OCI-LY1 (cell line): Measurements from ENCODE around the gene VCAN.

Source experiments
- H2AFZ ChIP-seq: fragments of 200-600 bp; sonication (generic), shearing (Covaris generic); 2 replicates; pipeline ENCODE4 v1.6.0; 2014; ENCODE audit warnings: antibody characterized with exemption, mild to moderate bottlenecking, low read length
- H3F3A ChIP-seq: fragments of 200-600 bp; sonication (generic), shearing (Covaris generic); 2 replicates; pipeline ENCODE4 v1.6.0; 2014; ENCODE audit warnings: mild to moderate bottlenecking, antibody characterized with exemption, low read length, moderate library complexity; ENCODE audit not compliant: insufficient read depth
- H3K27ac ChIP-seq: fragments of 200-600 bp; sonication (generic); 2 replicates; pipeline ENCODE4 v1.5.1; 2014; ENCODE audit warnings: low read length, mixed run types, mild to moderate bottlenecking, low read depth; ENCODE audit not compliant: poor library complexity, severe bottlenecking
- H3K27me3 ChIP-seq: fragments of 200-600 bp; sonication (generic); 2 replicates; pipeline ENCODE4 v1.6.0; 2014; ENCODE audit warnings: antibody characterized with exemption, mild to moderate bottlenecking, low read length, moderate library complexity; ENCODE audit not compliant: insufficient read depth
- H3K36me3 ChIP-seq: fragments of 200-600 bp; sonication (generic); 2 replicates; pipeline ENCODE4 v1.6.1; 2014; ENCODE audit warnings: mild to moderate bottlenecking, antibody characterized with exemption, low read length, moderate library complexity, mixed read lengths; ENCODE audit not compliant: insufficient read depth
- H3K4me1 ChIP-seq: fragments of 200-600 bp; sonication (generic); 2 replicates; pipeline ENCODE4 v1.5.1; 2014; ENCODE audit warnings: mild to moderate bottlenecking, low read length, moderate library complexity; ENCODE audit not compliant: insufficient read depth, severe bottlenecking
- H3K4me2 ChIP-seq: fragments of 200-600 bp; sonication (generic), shearing (Covaris generic); 2 replicates; pipeline ENCODE4 v1.6.1; 2014; ENCODE audit warnings: low read length
- H3K4me3 ChIP-seq: fragments of 200-600 bp; sonication (generic); 2 replicates; pipeline ENCODE4 v1.5.1; 2014; ENCODE audit warnings: low read length, low read depth, mild to moderate bottlenecking, mixed read lengths; ENCODE audit not compliant: poor library complexity, severe bottlenecking
- H3K79me2 ChIP-seq: fragments of 200-600 bp; shearing (Covaris generic); 2 replicates; pipeline ENCODE4 v1.6.1; 2016; ENCODE audit warnings: mixed run types, low read length, mixed read lengths; ENCODE audit not compliant: insufficient read depth
- H3K9ac ChIP-seq: fragments of 200-600 bp; sonication (generic), shearing (Covaris generic); 2 replicates; pipeline ENCODE4 v1.6.1; 2014; ENCODE audit warnings: mild to moderate bottlenecking, low read length, mixed read lengths
- H3K9me2 ChIP-seq: fragments of 200-600 bp; sonication (generic), shearing (Covaris generic); 2 replicates; pipeline ENCODE4 v1.6.1; 2014; ENCODE audit warnings: low read depth, mild to moderate bottlenecking, low read length, mixed read lengths
- H3K9me3 ChIP-seq: fragments of 200-600 bp; shearing (Covaris generic); 2 replicates; pipeline ENCODE4 v1.6.1; 2014; ENCODE audit warnings: low read length, mixed read lengths
- H4K20me1 ChIP-seq: fragments of 200-600 bp; sonication (generic), shearing (Covaris generic); 2 replicates; pipeline ENCODE4 v1.6.0; 2016; ENCODE audit warnings: mild to moderate bottlenecking, low read length; ENCODE audit not compliant: insufficient read depth
- CTCF ChIP-seq: fragments of 200-600 bp; sonication (generic), shearing (Covaris generic); IDR thresholded peaks from 2 replicates; pipeline ENCODE4 v1.5.1; 2017; ENCODE audit warnings: mild to moderate bottlenecking, antibody characterized with exemption, low read length, moderate library complexity, mixed read lengths
- EZH2 ChIP-seq: fragments of 200-600 bp; sonication (generic), shearing (Covaris generic); IDR thresholded peaks from 2 replicates; pipeline ENCODE4 v1.8.0; 2017; ENCODE audit warnings: borderline replicate concordance, mixed run types, mild to moderate bottlenecking, antibody characterized with exemption, low read length, moderate library complexity, mixed read lengths

VCAN gene

GRCh38 chr5:83516377-83516776 lies 44.8 kb downstream of the VCAN start:
- Histone ChIP-seq H2AFZ (no peak overlapping the region), H3K9me2 (no peaks in the 10 kb centered on the region), H3K4me3 (no peak overlapping the region), H3K27me3 (no peaks in the 10 kb centered on the region), H3K27ac (no peak overlapping the region), H3K4me2 (no peak overlapping the region), H3K9ac (no peak overlapping the region), H3K9me3 (no peaks in the 10 kb centered on the region), H3K36me3 (no peaks in the 10 kb centered on the region), H3K79me2 (no peaks in the 10 kb centered on the region), H3K4me1 (no peaks in the 10 kb centered on the region), H3F3A (no peaks in the 10 kb centered on the region), H4K20me1 (no peaks in the 10 kb centered on the region)
- TF ChIP-seq CTCF (no peak), EZH2 (no peak)

GRCh38 chr5:83517072-83517687 lies 45.6 kb downstream of the VCAN start:
- Histone ChIP-seq H3K9me2 (no peaks in the 10 kb centered on the region), H3K36me3 (no peaks in the 10 kb centered on the region), H3K79me2 (no peaks in the 10 kb centered on the region), H3K27ac (no peak overlapping the region), H3K4me1 (no peaks in the 10 kb centered on the region), H3K27me3 (no peaks in the 10 kb centered on the region), H3K9me3 (no peaks in the 10 kb centered on the region), H4K20me1 (no peaks in the 10 kb centered on the region), H3K9ac (no peak overlapping the region), H3K4me3 (no peak overlapping the region), H2AFZ (no peak overlapping the region), H3K4me2 (no peak overlapping the region), H3F3A (no peaks in the 10 kb centered on the region)
- TF ChIP-seq CTCF = no peak
- no peak for TF ChIP-seq EZH2

- H3K27ac ChIP-seq = no peak overlapping the region
- no peaks in the 10 kb centered on the region for H3K9me3 ChIP-seq
- no peaks in the 10 kb centered on the region for H3K9me2 ChIP-seq
- no peaks in the 10 kb centered on the region for H3K27me3 ChIP-seq
- no peak overlapping the region for H3K9ac ChIP-seq
- no peak overlapping the region for H3K4me2 ChIP-seq
- no peak for TF ChIP-seq EZH2
- TF ChIP-seq CTCF = no peak
- no peak overlapping the region for H3K4me3 ChIP-seq
- no peaks in the 10 kb centered on the region for H4K20me1 ChIP-seq
- no peaks in the 10 kb centered on the region for H3F3A ChIP-seq
- no peaks in the 10 kb centered on the region for H3K79me2 ChIP-seq
- no peaks in the 10 kb centered on the region for H3K4me1 ChIP-seq
- H3K36me3 ChIP-seq = no peaks in the 10 kb centered on the region
- no peak overlapping the region for H2AFZ ChIP-seq
Measured at GRCh38 chr5:83517688-83518085, 46.1 kb downstream of the VCAN start.
